ENCODE results near the gene TEX54. TPM values are rescaled to one million over a fixed set of nuclear protein-coding genes. Genes with fewer than 3 reads are reported as not detected.

TEX54 gene
- total and polyA plus RNA-seq, 2 of the 13 experiments (the other 11 are each of a cell fraction or from before 2014, with no cell fraction given) = not detected

DNA sequence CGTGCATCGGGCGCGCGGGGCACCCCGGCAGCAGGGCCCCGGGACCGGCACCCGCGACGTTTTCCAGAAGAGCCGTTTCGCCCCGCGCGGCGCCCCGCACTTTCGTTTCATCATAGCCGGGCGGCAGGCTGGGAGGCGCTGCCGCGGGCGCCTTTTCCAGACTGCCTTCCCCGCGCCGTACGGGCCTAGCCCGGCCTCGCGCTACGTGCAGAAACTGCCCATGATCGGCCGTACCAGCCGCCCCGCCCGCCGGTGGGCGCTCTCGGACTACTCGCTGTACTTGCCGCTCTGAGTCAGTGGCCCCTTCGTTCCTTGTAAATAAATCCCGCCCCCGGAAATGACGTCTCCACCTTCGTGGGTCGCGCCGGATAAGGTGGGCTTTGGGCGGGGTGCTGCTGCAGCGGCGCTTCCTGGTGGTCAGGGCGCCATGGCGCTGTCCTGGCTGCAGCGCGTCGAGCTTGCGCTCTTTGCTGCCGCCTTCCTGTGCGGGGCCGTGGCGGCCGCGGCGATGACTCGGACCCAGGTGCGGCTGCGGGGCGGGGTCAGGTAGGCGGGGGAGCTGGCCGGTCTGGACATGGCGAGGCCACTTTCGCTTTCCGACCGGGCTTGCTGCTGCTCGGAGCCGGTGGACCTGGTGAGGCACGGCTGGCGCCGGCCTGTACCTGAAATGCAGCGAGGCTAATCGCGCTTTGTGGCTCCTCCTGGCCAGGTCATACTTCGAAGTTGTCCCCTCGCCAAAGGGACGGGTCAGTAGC, 45.5 kb downstream of the TEX54 start, which contains the start of gene TMEM179B (continued):
- no peak for TF ChIP-seq NONO (IDR thresholded peaks at IDR 0.05)
- TF ChIP-seq NONO (CRISPR knock-in tag; conservative IDR thresholded peaks at IDR 0.05) = no peak; the same call in none of the 2 replicates
- TF ChIP-seq ZNF124 (CRISPR knock-in tag; IDR thresholded peaks at IDR 0.05) = peak; percentile 80; the same call in 1 of the 2 replicates
- TF ChIP-seq CBX1 (IDR thresholded peaks at IDR 0.05; ENCODE audit: low read depth) = peak; percentile 71
- TF ChIP-seq, protein P1, sequence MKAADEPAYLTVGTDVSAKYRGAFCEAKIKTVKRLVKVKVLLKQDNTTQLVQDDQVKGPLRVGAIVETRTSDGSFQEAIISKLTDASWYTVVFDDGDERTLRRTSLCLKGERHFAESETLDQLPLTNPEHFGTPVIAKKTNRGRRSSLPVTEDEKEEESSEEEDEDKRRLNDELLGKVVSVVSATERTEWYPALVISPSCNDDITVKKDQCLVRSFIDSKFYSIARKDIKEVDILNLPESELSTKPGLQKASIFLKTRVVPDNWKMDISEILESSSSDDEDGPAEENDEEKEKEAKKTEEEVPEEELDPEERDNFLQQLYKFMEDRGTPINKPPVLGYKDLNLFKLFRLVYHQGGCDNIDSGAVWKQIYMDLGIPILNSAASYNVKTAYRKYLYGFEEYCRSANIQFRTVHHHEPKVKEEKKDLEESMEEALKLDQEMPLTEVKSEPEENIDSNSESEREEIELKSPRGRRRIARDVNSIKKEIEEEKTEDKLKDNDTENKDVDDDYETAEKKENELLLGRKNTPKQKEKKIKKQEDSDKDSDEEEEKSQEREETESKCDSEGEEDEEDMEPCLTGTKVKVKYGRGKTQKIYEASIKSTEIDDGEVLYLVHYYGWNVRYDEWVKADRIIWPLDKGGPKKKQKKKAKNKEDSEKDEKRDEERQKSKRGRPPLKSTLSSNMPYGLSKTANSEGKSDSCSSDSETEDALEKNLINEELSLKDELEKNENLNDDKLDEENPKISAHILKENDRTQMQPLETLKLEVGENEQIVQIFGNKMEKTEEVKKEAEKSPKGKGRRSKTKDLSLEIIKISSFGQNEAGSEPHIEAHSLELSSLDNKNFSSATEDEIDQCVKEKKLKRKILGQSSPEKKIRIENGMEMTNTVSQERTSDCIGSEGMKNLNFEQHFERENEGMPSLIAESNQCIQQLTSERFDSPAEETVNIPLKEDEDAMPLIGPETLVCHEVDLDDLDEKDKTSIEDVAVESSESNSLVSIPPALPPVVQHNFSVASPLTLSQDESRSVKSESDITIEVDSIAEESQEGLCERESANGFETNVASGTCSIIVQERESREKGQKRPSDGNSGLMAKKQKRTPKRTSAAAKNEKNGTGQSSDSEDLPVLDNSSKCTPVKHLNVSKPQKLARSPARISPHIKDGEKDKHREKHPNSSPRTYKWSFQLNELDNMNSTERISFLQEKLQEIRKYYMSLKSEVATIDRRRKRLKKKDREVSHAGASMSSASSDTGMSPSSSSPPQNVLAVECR (CRISPR knock-in tag; IDR thresholded peaks at IDR 0.05; ENCODE audit: borderline replicate concordance) = peak; percentile 97
- peak; percentile 71 for TF ChIP-seq ELF4 (CRISPR knock-in tag; IDR thresholded peaks at IDR 0.05; ENCODE audit: borderline replicate concordance)
- peak; percentile 30; the same call in 1 of the 2 replicates for TF ChIP-seq ZFP36L2 (CRISPR knock-in tag; IDR thresholded peaks at IDR 0.05)
- no peak; the same call in 1 of the 2 replicates for TF ChIP-seq GZF1 (CRISPR knock-in tag; IDR thresholded peaks at IDR 0.05)
- TF ChIP-seq ZNF841 (CRISPR knock-in tag; IDR thresholded peaks at IDR 0.05; ENCODE audit: borderline replicate concordance) = no peak
- TF ChIP-seq RFX5 (IDR thresholded peaks at IDR 0.05; ENCODE audit: low read depth, low read length) = 0 out of 2 replicates have a peak, but pooled peaks have one; percentile 26
- peak; percentile 95 for TF ChIP-seq ZNF792 (CRISPR knock-in tag; IDR thresholded peaks at IDR 0.05)
- TF ChIP-seq ZSCAN22 (CRISPR knock-in tag; IDR thresholded peaks at IDR 0.05) = no peak; the same call in 1 of the 2 replicates
- no peak for TF ChIP-seq LBX2 (CRISPR knock-in tag; IDR thresholded peaks at IDR 0.05; ENCODE audit: borderline replicate concordance)
- TF ChIP-seq THRA (CRISPR knock-in tag; IDR thresholded peaks at IDR 0.05; ENCODE audit: borderline replicate concordance) = peak; percentile 38; the same call in 1 of the 2 replicates
- peak; percentile 74 for TF ChIP-seq FOXC1 (CRISPR knock-in tag; IDR thresholded peaks at IDR 0.05; ENCODE audit: borderline replicate concordance)
- TF ChIP-seq KDM6A (CRISPR knock-in tag; IDR thresholded peaks at IDR 0.05; ENCODE audit: low read depth) = peak; percentile 24; the same call in 1 of the 2 replicates
- TF ChIP-seq SAFB2 (CRISPR knock-in tag; IDR thresholded peaks at IDR 0.05; ENCODE audit: borderline replicate concordance, low read depth) = peak; percentile 99
- 0 out of 2 replicates have a peak, but pooled peaks have one; percentile 55 for TF ChIP-seq TIGD3 (CRISPR knock-in tag; IDR thresholded peaks at IDR 0.05; ENCODE audit: borderline replicate concordance)
- TF ChIP-seq SATB2 (CRISPR knock-in tag; IDR thresholded peaks at IDR 0.05) = no peak
- 0 out of 2 replicates have a peak, but pooled peaks have one; percentile 34 for TF ChIP-seq CREB3 (CRISPR knock-in tag; IDR thresholded peaks at IDR 0.05)
- TF ChIP-seq SOX6 (IDR thresholded peaks at IDR 0.05) = no peak
- peak; percentile 74 for TF ChIP-seq SOX6 (CRISPR knock-in tag; IDR thresholded peaks at IDR 0.05)
